ENCODE measurements around the gene ARSG.
A peak's percentile ranks its signal among the peaks of the same experiment; 100 is the strongest.

DNA sequence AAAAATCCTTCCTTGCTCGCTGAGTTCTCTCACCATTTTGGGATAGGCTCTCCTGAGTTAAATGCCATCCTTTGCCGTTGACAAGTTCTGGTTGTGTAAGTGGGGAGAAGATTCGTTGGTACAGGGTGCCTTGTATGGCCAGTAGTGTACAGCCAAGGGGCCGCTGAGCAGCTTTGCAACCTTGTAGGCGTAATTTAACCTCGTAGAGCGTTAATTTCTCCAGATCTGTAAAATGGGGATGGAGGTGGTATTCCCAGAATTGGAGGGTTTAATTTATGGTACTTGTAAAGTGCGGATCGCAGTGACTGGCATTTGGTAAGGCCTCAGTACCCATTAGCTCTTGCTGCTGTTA lies 1.4 kb downstream of the ARSG start:
- TF ChIP-seq POLR2AphosphoS5 (IDR thresholded peaks at IDR 0.05; ENCODE audit: low read depth), result no peak
- TF ChIP-seq, protein P1, sequence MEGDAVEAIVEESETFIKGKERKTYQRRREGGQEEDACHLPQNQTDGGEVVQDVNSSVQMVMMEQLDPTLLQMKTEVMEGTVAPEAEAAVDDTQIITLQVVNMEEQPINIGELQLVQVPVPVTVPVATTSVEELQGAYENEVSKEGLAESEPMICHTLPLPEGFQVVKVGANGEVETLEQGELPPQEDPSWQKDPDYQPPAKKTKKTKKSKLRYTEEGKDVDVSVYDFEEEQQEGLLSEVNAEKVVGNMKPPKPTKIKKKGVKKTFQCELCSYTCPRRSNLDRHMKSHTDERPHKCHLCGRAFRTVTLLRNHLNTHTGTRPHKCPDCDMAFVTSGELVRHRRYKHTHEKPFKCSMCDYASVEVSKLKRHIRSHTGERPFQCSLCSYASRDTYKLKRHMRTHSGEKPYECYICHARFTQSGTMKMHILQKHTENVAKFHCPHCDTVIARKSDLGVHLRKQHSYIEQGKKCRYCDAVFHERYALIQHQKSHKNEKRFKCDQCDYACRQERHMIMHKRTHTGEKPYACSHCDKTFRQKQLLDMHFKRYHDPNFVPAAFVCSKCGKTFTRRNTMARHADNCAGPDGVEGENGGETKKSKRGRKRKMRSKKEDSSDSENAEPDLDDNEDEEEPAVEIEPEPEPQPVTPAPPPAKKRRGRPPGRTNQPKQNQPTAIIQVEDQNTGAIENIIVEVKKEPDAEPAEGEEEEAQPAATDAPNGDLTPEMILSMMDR (conservative IDR thresholded peaks at IDR 0.05; ENCODE audit: low read depth in 2 of 2), result no peak
- TF ChIP-seq EZH2phosphoT487 (IDR thresholded peaks at IDR 0.05; ENCODE audit: unreplicated experiment), result no peak
- TF ChIP-seq, protein P2, sequence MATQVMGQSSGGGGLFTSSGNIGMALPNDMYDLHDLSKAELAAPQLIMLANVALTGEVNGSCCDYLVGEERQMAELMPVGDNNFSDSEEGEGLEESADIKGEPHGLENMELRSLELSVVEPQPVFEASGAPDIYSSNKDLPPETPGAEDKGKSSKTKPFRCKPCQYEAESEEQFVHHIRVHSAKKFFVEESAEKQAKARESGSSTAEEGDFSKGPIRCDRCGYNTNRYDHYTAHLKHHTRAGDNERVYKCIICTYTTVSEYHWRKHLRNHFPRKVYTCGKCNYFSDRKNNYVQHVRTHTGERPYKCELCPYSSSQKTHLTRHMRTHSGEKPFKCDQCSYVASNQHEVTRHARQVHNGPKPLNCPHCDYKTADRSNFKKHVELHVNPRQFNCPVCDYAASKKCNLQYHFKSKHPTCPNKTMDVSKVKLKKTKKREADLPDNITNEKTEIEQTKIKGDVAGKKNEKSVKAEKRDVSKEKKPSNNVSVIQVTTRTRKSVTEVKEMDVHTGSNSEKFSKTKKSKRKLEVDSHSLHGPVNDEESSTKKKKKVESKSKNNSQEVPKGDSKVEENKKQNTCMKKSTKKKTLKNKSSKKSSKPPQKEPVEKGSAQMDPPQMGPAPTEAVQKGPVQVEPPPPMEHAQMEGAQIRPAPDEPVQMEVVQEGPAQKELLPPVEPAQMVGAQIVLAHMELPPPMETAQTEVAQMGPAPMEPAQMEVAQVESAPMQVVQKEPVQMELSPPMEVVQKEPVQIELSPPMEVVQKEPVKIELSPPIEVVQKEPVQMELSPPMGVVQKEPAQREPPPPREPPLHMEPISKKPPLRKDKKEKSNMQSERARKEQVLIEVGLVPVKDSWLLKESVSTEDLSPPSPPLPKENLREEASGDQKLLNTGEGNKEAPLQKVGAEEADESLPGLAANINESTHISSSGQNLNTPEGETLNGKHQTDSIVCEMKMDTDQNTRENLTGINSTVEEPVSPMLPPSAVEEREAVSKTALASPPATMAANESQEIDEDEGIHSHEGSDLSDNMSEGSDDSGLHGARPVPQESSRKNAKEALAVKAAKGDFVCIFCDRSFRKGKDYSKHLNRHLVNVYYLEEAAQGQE (IDR thresholded peaks at IDR 0.05; ENCODE audit: unreplicated experiment), result no peak
- peak; percentile 9 for TF ChIP-seq EZH2 (IDR thresholded peaks at IDR 0.05; ENCODE audit: low read depth, unreplicated experiment)
- TF ChIP-seq, protein P3, sequence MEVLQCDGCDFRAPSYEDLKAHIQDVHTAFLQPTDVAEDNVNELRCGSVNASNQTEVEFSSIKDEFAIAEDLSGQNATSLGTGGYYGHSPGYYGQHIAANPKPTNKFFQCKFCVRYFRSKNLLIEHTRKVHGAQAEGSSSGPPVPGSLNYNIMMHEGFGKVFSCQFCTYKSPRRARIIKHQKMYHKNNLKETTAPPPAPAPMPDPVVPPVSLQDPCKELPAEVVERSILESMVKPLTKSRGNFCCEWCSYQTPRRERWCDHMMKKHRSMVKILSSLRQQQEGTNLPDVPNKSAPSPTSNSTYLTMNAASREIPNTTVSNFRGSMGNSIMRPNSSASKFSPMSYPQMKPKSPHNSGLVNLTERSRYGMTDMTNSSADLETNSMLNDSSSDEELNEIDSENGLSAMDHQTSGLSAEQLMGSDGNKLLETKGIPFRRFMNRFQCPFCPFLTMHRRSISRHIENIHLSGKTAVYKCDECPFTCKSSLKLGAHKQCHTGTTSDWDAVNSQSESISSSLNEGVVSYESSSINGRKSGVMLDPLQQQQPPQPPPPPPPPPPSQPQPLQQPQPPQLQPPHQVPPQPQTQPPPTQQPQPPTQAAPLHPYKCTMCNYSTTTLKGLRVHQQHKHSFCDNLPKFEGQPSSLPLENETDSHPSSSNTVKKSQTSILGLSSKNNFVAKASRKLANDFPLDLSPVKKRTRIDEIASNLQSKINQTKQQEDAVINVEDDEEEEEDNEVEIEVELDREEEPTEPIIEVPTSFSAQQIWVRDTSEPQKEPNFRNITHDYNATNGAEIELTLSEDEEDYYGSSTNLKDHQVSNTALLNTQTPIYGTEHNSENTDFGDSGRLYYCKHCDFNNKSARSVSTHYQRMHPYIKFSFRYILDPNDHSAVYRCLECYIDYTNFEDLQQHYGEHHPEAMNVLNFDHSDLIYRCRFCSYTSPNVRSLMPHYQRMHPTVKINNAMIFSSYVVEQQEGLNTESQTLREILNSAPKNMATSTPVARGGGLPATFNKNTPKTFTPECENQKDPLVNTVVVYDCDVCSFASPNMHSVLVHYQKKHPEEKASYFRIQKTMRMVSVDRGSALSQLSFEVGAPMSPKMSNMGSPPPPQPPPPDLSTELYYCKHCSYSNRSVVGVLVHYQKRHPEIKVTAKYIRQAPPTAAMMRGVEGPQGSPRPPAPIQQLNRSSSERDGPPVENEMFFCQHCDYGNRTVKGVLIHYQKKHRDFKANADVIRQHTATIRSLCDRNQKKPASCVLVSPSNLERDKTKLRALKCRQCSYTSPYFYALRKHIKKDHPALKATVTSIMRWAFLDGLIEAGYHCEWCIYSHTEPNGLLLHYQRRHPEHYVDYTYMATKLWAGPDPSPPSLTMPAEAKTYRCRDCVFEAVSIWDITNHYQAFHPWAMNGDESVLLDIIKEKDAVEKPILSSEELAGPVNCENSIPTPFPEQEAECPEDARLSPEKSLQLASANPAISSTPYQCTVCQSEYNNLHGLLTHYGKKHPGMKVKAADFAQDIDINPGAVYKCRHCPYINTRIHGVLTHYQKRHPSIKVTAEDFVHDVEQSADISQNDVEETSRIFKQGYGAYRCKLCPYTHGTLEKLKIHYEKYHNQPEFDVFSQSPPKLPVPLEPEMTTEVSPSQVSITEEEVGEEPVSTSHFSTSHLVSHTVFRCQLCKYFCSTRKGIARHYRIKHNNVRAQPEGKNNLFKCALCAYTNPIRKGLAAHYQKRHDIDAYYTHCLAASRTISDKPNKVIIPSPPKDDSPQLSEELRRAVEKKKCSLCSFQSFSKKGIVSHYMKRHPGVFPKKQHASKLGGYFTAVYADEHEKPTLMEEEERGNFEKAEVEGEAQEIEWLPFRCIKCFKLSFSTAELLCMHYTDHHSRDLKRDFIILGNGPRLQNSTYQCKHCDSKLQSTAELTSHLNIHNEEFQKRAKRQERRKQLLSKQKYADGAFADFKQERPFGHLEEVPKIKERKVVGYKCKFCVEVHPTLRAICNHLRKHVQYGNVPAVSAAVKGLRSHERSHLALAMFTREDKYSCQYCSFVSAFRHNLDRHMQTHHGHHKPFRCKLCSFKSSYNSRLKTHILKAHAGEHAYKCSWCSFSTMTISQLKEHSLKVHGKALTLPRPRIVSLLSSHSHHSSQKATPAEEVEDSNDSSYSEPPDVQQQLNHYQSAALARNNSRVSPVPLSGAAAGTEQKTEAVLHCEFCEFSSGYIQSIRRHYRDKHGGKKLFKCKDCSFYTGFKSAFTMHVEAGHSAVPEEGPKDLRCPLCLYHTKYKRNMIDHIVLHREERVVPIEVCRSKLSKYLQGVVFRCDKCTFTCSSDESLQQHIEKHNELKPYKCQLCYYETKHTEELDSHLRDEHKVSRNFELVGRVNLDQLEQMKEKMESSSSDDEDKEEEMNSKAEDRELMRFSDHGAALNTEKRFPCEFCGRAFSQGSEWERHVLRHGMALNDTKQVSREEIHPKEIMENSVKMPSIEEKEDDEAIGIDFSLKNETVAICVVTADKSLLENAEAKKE (CRISPR knock-in tag; IDR thresholded peaks at IDR 0.05), result no peak
- TF ChIP-seq CREB1 (CRISPR knock-in tag; IDR thresholded peaks at IDR 0.05; ENCODE audit: low read depth), result no peak
